Colonic mucosa (tissue), 4 donors: ENCODE data around the gene SIT1. TPM values are rescaled to one million over a fixed set of nuclear protein-coding genes. Genes with fewer than 3 reads are reported as not detected.
"Not testable (repeated sequence)": the region's sequence is repeated elsewhere in the genome, so short reads cannot be mapped to it uniquely, and the experiment has no call there.

Experiments
- DNase-seq: peaks from one replicate; pipeline ENCODE4 v3.0.0-alpha.2; 2020
- H3K27ac ChIP-seq: fragments of 200-600 bp; one replicate; pipeline ENCODE4 v1.8.0; 2021
- H3K27me3 ChIP-seq: fragments of 200-600 bp; one replicate; pipeline ENCODE4 v1.8.0; 2021
- H3K36me3 ChIP-seq: fragments of 200-600 bp; one replicate; pipeline ENCODE4 v1.8.0; 2021
- H3K4me1 ChIP-seq: fragments of 200-600 bp; one replicate; pipeline ENCODE4 v1.8.0; 2021; ENCODE audit warnings: mild to moderate bottlenecking
- H3K4me3 ChIP-seq: fragments of 200-600 bp; one replicate; pipeline ENCODE4 v1.8.0; 2021
- H3K9ac ChIP-seq, 2 donors: one replicate each; pipeline ENCODE4 v1.7.0; 2013; ENCODE audit warnings: control low read depth in 2 of 2, low read depth in 2 of 2, low read length in 2 of 2
- H3K9me3 ChIP-seq: fragments of 200-600 bp; one replicate; pipeline ENCODE4 v1.8.0; 2021
- CTCF ChIP-seq: fragments of 200-600 bp; IDR thresholded peaks from one replicate; pipeline ENCODE4 v1.8.0; 2022; ENCODE audit warnings: antibody characterized with exemption, mild to moderate bottlenecking
- intact Hi-C: fragments of 100-400 bp; cut with DNase I; formaldehyde crosslinking; loops from one replicate; pipeline ENCODE4 v1.14.1; 2022
- total RNA-seq, 2 donors: library from RNA; stranded (reverse); fragmentation: NEBNext Ultra II Directional in 1 of 2; extraction: Animal tissue kit (Norgen Biotek cat#: 25700) in 1 of 2; gene quantifications; one replicate each; pipeline ENCODE4 v1.2.1, GENCODE V29; 2021
- donor health status: healthy.
- donor health status: DM: no; HTN: no; CAD: no.
- donor health status: DM: no; HTN: no; CAD: no.

Gene SIT1
- total RNA-seq, 2 donors from 2014 or later = 0.67 to 1.0 TPM

- H3K4me1 ChIP-seq = no peaks in the 10 kb centered on the region
- H3K9me3 ChIP-seq = no peaks in the 10 kb centered on the region
- no peak overlapping the region for H3K9ac ChIP-seq
- no peak for DNase-seq
- H3K36me3 ChIP-seq = no peaks in the 10 kb centered on the region
- intact Hi-C loops = no loop called here
- no peak for TF ChIP-seq CTCF
- peak overlapping the region; percentile 17 for H3K4me3 ChIP-seq
- H3K27me3 ChIP-seq = no peaks in the 10 kb centered on the region
- H3K27ac ChIP-seq = no peak overlapping the region
Observed at GRCh38 chr9:35615981-35616680, 34.6 kb downstream of the SIT1 start.

GRCh38 chr9:35612843-35613242 is 37.9 kb downstream of the SIT1 start:
- no peak overlapping the region for H3K27ac ChIP-seq
- no peak overlapping the region for H3K9ac ChIP-seq
- H3K9me3 ChIP-seq = no peaks in the 10 kb centered on the region
- TF ChIP-seq CTCF = no peak
- H3K36me3 ChIP-seq = no peaks in the 10 kb centered on the region
- no peak overlapping the region for H3K4me3 ChIP-seq
- H3K27me3 ChIP-seq = no peaks in the 10 kb centered on the region
- no peaks in the 10 kb centered on the region for H3K4me1 ChIP-seq
- DNase-seq = no peak
- intact Hi-C loops = no loop called here

DNA sequence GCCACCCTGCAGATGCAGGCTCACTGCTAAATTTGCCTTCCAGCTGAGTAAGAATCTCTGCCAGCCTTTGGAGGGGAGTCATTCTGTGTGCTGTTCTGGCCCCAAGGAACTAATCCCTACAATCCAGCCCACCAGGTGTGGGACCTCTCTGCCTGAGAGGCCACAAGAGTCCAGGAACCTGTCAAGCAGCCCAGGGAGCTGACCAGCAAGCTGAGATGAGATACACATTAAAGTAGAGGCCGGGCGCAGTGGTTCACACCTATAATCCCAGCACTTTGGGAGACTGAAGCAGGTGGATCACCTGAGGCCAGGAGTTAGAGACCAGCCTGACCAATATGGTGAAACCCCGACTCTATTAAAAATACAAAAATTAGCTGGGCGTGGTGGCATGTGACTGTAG is 38.7 kb downstream of the SIT1 start:
- H3K27ac ChIP-seq, H3K4me1 ChIP-seq, DNase-seq, H3K4me3 ChIP-seq, H3K27me3 ChIP-seq, H3K36me3 ChIP-seq, H3K9ac ChIP-seq, H3K9me3 ChIP-seq, intact Hi-C loops: not testable (repeated sequence)

DNA sequence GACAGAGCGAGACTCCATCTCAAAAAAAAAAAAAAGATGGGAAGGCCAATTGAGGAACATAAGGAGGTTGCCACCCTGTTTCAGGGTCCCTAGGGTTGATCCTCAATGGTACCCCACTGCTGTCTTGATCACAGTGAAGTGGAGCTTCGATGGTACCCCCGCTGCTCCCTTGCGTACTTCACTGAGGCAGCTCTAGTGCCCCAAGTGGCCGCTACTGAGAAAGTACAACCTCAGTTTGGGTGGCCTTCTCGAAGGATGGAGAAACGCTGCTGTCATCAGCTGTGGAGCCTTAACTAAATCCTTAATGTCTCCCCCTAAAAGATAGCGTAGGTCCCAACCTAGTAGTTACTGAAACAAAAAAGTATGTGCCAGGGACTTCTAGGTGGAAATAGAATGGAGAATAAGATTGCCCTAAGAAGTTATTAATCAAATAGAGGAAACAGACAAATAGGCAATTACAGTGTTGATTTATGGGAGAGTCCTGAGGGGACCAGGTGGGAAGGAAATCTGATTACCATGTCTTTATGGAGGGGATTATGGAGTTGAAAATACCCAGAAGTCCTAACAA is 39.4 kb downstream of the SIT1 start:
- no peak overlapping the region for H3K27ac ChIP-seq
- H3K36me3 ChIP-seq = no peaks in the 10 kb centered on the region
- TF ChIP-seq CTCF = no peak
- intact Hi-C loops = no loop called here
- no peak overlapping the region for H3K4me3 ChIP-seq
- H3K27me3 ChIP-seq = no peaks in the 10 kb centered on the region
- no peaks in the 10 kb centered on the region for H3K4me1 ChIP-seq
- DNase-seq = no peak
- H3K9me3 ChIP-seq = no peaks in the 10 kb centered on the region
- H3K9ac ChIP-seq = no peak overlapping the region

GRCh38 chr9:35609820-35610163 is 40.9 kb downstream of the SIT1 start:
- intact Hi-C loops = no loop called here

More at GRCh38 chr9:35609820-35610163, 40.9 kb downstream of the SIT1 start:
- no peak for DNase-seq
- no peaks in the 10 kb centered on the region for H3K27me3 ChIP-seq
- no peaks in the 10 kb centered on the region for H3K4me1 ChIP-seq
- no peak overlapping the region for H3K9ac ChIP-seq
- TF ChIP-seq CTCF = no peak
- no peaks in the 10 kb centered on the region for H3K36me3 ChIP-seq
- H3K4me3 ChIP-seq = no peak overlapping the region
- H3K9me3 ChIP-seq = no peaks in the 10 kb centered on the region
- no peak overlapping the region for H3K27ac ChIP-seq
